Measurements from ENCODE around the gene ECE1.

ECE1 gene

DNA sequence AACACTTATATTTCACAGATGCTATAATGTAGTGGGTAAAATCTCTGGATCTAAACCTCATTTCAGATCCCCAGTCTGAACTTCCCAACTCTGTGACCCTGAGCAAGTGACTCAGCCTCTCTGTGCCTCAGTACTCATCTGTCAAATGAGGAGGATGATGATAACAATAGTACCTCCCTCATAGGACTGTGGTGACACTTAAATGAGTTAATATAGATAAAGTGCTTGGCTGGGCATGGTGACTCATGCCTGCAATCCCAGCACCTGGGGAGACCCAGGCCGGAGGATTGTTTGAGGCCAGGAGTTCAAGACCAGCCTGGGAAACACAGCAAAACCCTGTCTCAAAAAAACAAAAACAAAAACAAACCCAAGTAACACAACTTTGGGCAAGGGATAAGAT is 4.7 kb upstream of the ECE1 start:
- H3K9ac ChIP-seq (ENCODE audit: low read length) = peak overlapping the region; percentile 49
- no peak for TF ChIP-seq EZH2 (IDR thresholded peaks at IDR 0.05; ENCODE audit: borderline replicate concordance, low read length)
- TF ChIP-seq, protein P1, sequence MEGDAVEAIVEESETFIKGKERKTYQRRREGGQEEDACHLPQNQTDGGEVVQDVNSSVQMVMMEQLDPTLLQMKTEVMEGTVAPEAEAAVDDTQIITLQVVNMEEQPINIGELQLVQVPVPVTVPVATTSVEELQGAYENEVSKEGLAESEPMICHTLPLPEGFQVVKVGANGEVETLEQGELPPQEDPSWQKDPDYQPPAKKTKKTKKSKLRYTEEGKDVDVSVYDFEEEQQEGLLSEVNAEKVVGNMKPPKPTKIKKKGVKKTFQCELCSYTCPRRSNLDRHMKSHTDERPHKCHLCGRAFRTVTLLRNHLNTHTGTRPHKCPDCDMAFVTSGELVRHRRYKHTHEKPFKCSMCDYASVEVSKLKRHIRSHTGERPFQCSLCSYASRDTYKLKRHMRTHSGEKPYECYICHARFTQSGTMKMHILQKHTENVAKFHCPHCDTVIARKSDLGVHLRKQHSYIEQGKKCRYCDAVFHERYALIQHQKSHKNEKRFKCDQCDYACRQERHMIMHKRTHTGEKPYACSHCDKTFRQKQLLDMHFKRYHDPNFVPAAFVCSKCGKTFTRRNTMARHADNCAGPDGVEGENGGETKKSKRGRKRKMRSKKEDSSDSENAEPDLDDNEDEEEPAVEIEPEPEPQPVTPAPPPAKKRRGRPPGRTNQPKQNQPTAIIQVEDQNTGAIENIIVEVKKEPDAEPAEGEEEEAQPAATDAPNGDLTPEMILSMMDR (IDR thresholded peaks at IDR 0.05; ENCODE audit: low read length) = no peak
- no peaks in the 10 kb centered on the region for H3K36me3 ChIP-seq (ENCODE audit: insufficient read depth, low read length)
- H4K20me1 ChIP-seq (ENCODE audit: insufficient read depth, low read length) = no peaks in the 10 kb centered on the region
- peaks cover 14% of the 10 kb centered on the region; the same call in 1 of the 2 replicates for H3F3A ChIP-seq (ENCODE audit: insufficient read depth, low read length)
- peak overlapping the region; percentile 33 for H3K4me3 ChIP-seq (ENCODE audit: low read depth, low read length, poor library complexity, severe bottlenecking)
- peak overlapping the region; percentile 62 for H3K4me2 ChIP-seq (ENCODE audit: low read length)
- H3K9me3 ChIP-seq (ENCODE audit: low read length) = no peaks in the 10 kb centered on the region
- H2AFZ ChIP-seq (ENCODE audit: low read length) = no peak overlapping the region
- peaks cover 78% of the 10 kb centered on the region for H3K4me1 ChIP-seq (ENCODE audit: insufficient read depth, low read length, severe bottlenecking)
- no peaks in the 10 kb centered on the region for H3K27me3 ChIP-seq (ENCODE audit: insufficient read depth, low read length)
- H3K79me2 ChIP-seq (ENCODE audit: insufficient read depth, low read length) = no peaks in the 10 kb centered on the region
- H3K9me2 ChIP-seq (ENCODE audit: low read depth, low read length) = no peaks in the 10 kb centered on the region
- H3K27ac ChIP-seq (ENCODE audit: low read depth, low read length, poor library complexity, severe bottlenecking) = peak overlapping the region; percentile 98

DNA sequence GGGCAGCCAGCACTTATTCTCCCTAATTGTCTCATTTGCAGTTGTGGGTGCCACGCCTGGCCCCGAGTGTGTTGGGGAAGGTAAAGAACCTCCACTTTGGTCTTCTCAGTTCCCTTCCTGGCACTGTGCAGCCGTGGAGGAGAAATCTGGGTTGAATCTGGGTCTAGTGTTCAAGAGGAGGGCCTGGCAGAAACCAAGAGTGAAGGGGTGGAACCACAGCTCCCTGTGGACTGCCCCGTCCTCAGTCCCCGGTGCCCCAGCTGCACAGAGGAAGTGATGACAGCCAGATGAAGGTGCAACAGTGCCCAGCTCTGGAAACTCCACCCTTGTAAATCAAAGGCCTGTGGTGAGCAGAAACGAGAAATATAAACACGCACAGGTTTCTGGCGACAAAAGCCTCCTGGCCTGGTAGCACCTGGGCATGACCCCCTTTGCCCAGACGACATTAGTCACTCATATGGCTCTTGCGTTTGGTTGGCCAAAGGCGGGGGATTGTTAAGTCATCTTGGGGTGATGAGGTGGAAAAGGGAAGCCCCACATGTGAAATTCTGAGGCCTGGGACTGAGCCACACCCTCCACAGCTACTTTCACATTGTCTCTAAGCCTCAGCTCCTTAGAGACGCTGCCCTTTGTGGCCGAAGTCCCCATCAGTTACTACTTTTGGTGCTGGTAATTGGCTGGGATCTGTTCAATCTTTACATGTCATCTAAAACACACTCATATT is 4.2 kb upstream of the ECE1 start:
- TF ChIP-seq, protein P1 (IDR thresholded peaks at IDR 0.05; ENCODE audit: low read length) = no peak
- TF ChIP-seq EZH2 (IDR thresholded peaks at IDR 0.05; ENCODE audit: borderline replicate concordance, low read length) = no peak
- Histone ChIP-seq H3K4me3 (ENCODE audit: low read depth, low read length, poor library complexity, severe bottlenecking) (peak overlapping the region; percentile 63), H3K36me3 (ENCODE audit: insufficient read depth, low read length) (no peaks in the 10 kb centered on the region), H3K4me1 (ENCODE audit: insufficient read depth, low read length, severe bottlenecking) (peaks cover 76% of the 10 kb centered on the region), H3K27ac (ENCODE audit: low read depth, low read length, poor library complexity, severe bottlenecking) (peak overlapping the region; percentile 98), H3K27me3 (ENCODE audit: insufficient read depth, low read length) (no peaks in the 10 kb centered on the region), H3K9ac (ENCODE audit: low read length) (peak overlapping the region; percentile 78), H3F3A (ENCODE audit: insufficient read depth, low read length) (peaks cover 14% of the 10 kb centered on the region; the same call in 1 of the 2 replicates), H4K20me1 (ENCODE audit: insufficient read depth, low read length) (no peaks in the 10 kb centered on the region), H3K79me2 (ENCODE audit: insufficient read depth, low read length) (no peaks in the 10 kb centered on the region), H3K4me2 (ENCODE audit: low read length) (peak overlapping the region; percentile 76), H2AFZ (ENCODE audit: low read length) (no peak overlapping the region), H3K9me3 (ENCODE audit: low read length) (no peaks in the 10 kb centered on the region), H3K9me2 (ENCODE audit: low read depth, low read length) (no peaks in the 10 kb centered on the region)

DNA sequence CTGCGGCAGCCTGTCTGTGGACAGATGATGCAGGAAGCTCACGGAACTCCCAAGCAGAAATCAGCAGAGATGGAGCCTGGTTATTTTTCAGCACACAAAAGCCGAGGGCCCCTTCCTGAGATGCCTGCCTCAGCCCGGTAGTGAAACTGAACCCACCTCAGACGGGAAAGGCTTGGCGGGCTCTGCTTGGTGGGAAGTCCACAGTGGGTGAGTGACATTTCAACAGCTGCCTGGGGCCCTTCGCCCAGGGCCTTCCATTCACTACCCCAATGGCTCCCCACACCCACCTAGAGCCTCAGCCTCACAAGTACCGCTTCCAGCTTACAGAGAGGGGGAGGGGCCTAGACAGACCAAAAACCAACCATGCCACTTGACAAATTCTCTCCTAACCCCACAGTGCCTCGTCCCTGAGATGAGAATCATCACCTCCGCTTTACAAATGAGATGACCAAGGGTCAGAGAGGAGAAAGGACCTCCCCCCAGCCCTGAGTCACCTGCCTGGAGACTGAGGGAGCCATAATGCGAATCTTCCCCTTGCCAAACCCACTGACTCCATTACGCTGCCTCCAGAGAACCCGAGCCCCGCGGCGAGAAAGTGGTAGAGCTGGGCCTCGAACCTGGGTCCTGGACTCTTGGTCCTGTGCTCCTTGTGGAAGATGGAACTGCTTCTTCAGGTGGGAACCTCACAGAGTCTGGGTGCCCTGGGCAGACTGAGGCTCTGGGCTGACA is 3.4 kb upstream of the ECE1 start:
- TF ChIP-seq EZH2 (IDR thresholded peaks at IDR 0.05; ENCODE audit: borderline replicate concordance, low read length) = no peak
- TF ChIP-seq, protein P1 (IDR thresholded peaks at IDR 0.05; ENCODE audit: low read length) = no peak
- no peaks in the 10 kb centered on the region for H3K27me3 ChIP-seq (ENCODE audit: insufficient read depth, low read length)
- no peaks in the 10 kb centered on the region for H3K79me2 ChIP-seq (ENCODE audit: insufficient read depth, low read length)
- H3K4me3 ChIP-seq (ENCODE audit: low read depth, low read length, poor library complexity, severe bottlenecking) = peak overlapping the region; percentile 63
- peaks cover 14% of the 10 kb centered on the region; the same call in 1 of the 2 replicates for H3F3A ChIP-seq (ENCODE audit: insufficient read depth, low read length)
- no peaks in the 10 kb centered on the region for H4K20me1 ChIP-seq (ENCODE audit: insufficient read depth, low read length)
- peaks cover 70% of the 10 kb centered on the region for H3K4me1 ChIP-seq (ENCODE audit: insufficient read depth, low read length, severe bottlenecking)
- no peak overlapping the region for H2AFZ ChIP-seq (ENCODE audit: low read length)
- H3K9me2 ChIP-seq (ENCODE audit: low read depth, low read length) = no peaks in the 10 kb centered on the region
- peak overlapping the region; percentile 78 for H3K9ac ChIP-seq (ENCODE audit: low read length)
- no peaks in the 10 kb centered on the region for H3K9me3 ChIP-seq (ENCODE audit: low read length)
- peak overlapping the region; percentile 76 for H3K4me2 ChIP-seq (ENCODE audit: low read length)
- no peaks in the 10 kb centered on the region for H3K36me3 ChIP-seq (ENCODE audit: insufficient read depth, low read length)
- peak overlapping the region; percentile 98 for H3K27ac ChIP-seq (ENCODE audit: low read depth, low read length, poor library complexity, severe bottlenecking)
